ENCODE measurements around the gene SGCD.

GRCh38 chr5:156541582-156541981 is 214.6 kb downstream of the SGCD start:
- TF ChIP-seq CTCF (IDR thresholded peaks at IDR 0.05) (no peak), POLR2A (IDR thresholded peaks at IDR 0.05) (no peak)
